ENCODE data around the gene NPBWR2.

The NPBWR2 gene

GRCh38 chr20:64092258-64093012, 14.9 kb downstream of the NPBWR2 start:
- TF ChIP-seq POLR2AphosphoS5 (IDR thresholded peaks at IDR 0.05; ENCODE audit: low read depth, low read length) (no peak), FOXP2 (optimal IDR thresholded peaks at IDR 0.05; ENCODE audit: borderline replicate concordance, extremely low read depth, extremely low read length, insufficient read depth) (no peak), REST (IDR thresholded peaks at IDR 0.05; ENCODE audit: insufficient read depth in 1 of 2, low read depth in 2 of 2, low read length in 2 of 2) (no peak), SIN3A (IDR thresholded peaks at IDR 0.05; ENCODE audit: borderline replicate concordance, insufficient read depth, low read length) (no peak), TAF1 (IDR thresholded peaks at IDR 0.05; ENCODE audit: borderline replicate concordance, insufficient read depth, low read length) (no peak)

- no peak for TF ChIP-seq FOXP2 (optimal IDR thresholded peaks at IDR 0.05; ENCODE audit: borderline replicate concordance, extremely low read depth, extremely low read length, insufficient read depth)
- TF ChIP-seq TAF1 (IDR thresholded peaks at IDR 0.05; ENCODE audit: borderline replicate concordance, insufficient read depth, low read length) = no peak
- no peak for TF ChIP-seq POLR2AphosphoS5 (IDR thresholded peaks at IDR 0.05; ENCODE audit: low read depth, low read length)
- no peak for TF ChIP-seq REST (IDR thresholded peaks at IDR 0.05; ENCODE audit: insufficient read depth in 1 of 2, low read depth in 2 of 2, low read length in 2 of 2)
- TF ChIP-seq SIN3A (IDR thresholded peaks at IDR 0.05; ENCODE audit: borderline replicate concordance, insufficient read depth, low read length) = no peak
Measured at GRCh38 chr20:64091770-64092169, 15.6 kb downstream of the NPBWR2 start.

- TF ChIP-seq TAF1 (IDR thresholded peaks at IDR 0.05; ENCODE audit: borderline replicate concordance, insufficient read depth, low read length) (no peak), FOXP2 (optimal IDR thresholded peaks at IDR 0.05; ENCODE audit: borderline replicate concordance, extremely low read depth, extremely low read length, insufficient read depth) (no peak), POLR2AphosphoS5 (IDR thresholded peaks at IDR 0.05; ENCODE audit: low read depth, low read length) (no peak), SIN3A (IDR thresholded peaks at IDR 0.05; ENCODE audit: borderline replicate concordance, insufficient read depth, low read length) (no peak), REST (IDR thresholded peaks at IDR 0.05; ENCODE audit: insufficient read depth in 1 of 2, low read depth in 2 of 2, low read length in 2 of 2) (no peak)
Measured at GRCh38 chr20:64091340-64091739, 16.0 kb downstream of the NPBWR2 start.

GRCh38 chr20:64090165-64090564, 17.2 kb downstream of the NPBWR2 start:
- TF ChIP-seq TAF1 (IDR thresholded peaks at IDR 0.05; ENCODE audit: borderline replicate concordance, insufficient read depth, low read length) = no peak
- TF ChIP-seq FOXP2 (optimal IDR thresholded peaks at IDR 0.05; ENCODE audit: borderline replicate concordance, extremely low read depth, extremely low read length, insufficient read depth) = no peak
- no peak for TF ChIP-seq POLR2AphosphoS5 (IDR thresholded peaks at IDR 0.05; ENCODE audit: low read depth, low read length)
- no peak for TF ChIP-seq REST (IDR thresholded peaks at IDR 0.05; ENCODE audit: insufficient read depth in 1 of 2, low read depth in 2 of 2, low read length in 2 of 2)
- TF ChIP-seq SIN3A (IDR thresholded peaks at IDR 0.05; ENCODE audit: borderline replicate concordance, insufficient read depth, low read length) = no peak
